Transverse colon (tissue), 3 donors: ENCODE measurements around the gene OAS2.

Experiments used
- EP300 ChIP-seq: sonication (generic); formaldehyde crosslinking; IDR thresholded peaks from one replicate; pipeline ENCODE4 v1.6.1; 2017; ENCODE audit warnings: antibody characterized with exemption, low read depth
- TF ChIP-seq, protein P1 (sequence below), 5 experiments: fragments of 200-600 bp in 3 of 5; fragments of 450-650 bp in 2 of 5; sonication (generic) in 3 of 5; IDR thresholded peaks; 1 replicate in 2 of 5; 2 replicates in 3 of 5; pipeline ENCODE4 v1.5.1; 2016 to 2017; ENCODE audit warnings: antibody characterized with exemption in 5 of 5, inconsistent platforms in 3 of 5, mild to moderate bottlenecking in 2 of 5, moderate library complexity in 1 of 5

DNA sequence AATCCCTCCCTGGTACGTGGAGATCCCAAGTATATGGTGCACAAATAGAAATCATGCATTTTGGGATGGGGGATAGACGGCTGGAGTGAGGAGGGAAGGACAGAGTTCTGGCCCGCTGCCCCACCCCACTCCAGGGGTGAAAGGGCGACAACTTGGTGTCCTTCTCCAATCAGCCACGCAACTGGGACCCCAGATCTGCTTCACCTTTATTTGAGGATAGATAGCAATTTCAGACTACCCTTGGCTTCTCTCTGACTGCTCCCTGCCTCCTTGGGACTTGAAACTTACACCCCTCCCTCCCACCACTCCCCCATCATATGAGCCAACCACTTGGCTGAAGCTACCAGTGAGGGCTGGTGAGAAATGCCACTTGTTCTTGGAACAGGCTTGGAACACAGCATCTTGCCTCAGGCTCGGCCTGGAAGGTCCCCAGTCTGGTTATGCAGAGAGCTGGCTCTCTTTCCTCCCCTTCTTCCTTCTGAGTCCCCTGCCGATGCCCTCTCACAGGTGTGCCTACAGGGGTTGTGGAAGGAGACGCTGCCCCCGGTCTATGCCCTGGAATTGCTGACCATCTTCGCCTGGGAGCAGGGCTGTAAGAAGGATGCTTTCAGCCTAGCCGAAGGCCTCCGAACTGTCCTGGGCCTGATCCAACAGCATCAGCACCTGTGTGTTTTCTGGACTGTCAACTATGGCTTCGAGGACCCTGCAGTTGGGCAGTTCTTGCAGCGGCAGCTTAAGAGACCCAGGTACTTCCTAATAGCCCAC is 31.9 kb upstream of the OAS2 start:
- TF ChIP-seq, protein P1, sequence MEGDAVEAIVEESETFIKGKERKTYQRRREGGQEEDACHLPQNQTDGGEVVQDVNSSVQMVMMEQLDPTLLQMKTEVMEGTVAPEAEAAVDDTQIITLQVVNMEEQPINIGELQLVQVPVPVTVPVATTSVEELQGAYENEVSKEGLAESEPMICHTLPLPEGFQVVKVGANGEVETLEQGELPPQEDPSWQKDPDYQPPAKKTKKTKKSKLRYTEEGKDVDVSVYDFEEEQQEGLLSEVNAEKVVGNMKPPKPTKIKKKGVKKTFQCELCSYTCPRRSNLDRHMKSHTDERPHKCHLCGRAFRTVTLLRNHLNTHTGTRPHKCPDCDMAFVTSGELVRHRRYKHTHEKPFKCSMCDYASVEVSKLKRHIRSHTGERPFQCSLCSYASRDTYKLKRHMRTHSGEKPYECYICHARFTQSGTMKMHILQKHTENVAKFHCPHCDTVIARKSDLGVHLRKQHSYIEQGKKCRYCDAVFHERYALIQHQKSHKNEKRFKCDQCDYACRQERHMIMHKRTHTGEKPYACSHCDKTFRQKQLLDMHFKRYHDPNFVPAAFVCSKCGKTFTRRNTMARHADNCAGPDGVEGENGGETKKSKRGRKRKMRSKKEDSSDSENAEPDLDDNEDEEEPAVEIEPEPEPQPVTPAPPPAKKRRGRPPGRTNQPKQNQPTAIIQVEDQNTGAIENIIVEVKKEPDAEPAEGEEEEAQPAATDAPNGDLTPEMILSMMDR (IDR thresholded peaks at IDR 0.05): no peak
- TF ChIP-seq EP300: no peak
